Measurements from ENCODE around the gene ASMTL. TPM values are rescaled to one million over a fixed set of nuclear protein-coding genes. Genes with fewer than 3 reads are reported as not detected.

The ASMTL gene
- total RNA-seq, 4 donors from 2014 or later: 29.7 to 56.1 (median 42.4) TPM

GRCh38 chrX:1440506-1440905, 12.2 kb downstream of the ASMTL start:
- Histone ChIP-seq H3K4me3 (replicated peaks in 1 of 3) (no peak overlapping the region), H3K27me3 (no peaks in the 10 kb centered on the region), H3K4me1 (no peaks in the 10 kb centered on the region), H3K27ac (no peak overlapping the region), H3K36me3 (peaks cover 10 to 13% of the 10 kb centered on the region in 2 donors), H3K9me3 (no peaks in the 10 kb centered on the region)
- intact Hi-C loops (cut with DNase I): no loop called here
- WGBS, 2 donors: 97 to 98% methylated on average over 6 of the region's 6 CpGs
- no peak for DNase-seq
- TF ChIP-seq CTCF (IDR thresholded peaks at IDR 0.05) (no peak), POLR2A (IDR thresholded peaks at IDR 0.05) (no peak)

- Histone ChIP-seq H3K27me3 (no peaks in the 10 kb centered on the region), H3K4me3 (replicated peaks in 1 of 3) (no peak overlapping the region), H3K27ac (no peak overlapping the region), H3K36me3 (peaks cover 13 to 15% of the 10 kb centered on the region in 2 donors), H3K4me1 (no peaks in the 10 kb centered on the region), H3K9me3 (no peaks in the 10 kb centered on the region)
- intact Hi-C loops (cut with DNase I): no loop called here
- TF ChIP-seq POLR2A (IDR thresholded peaks at IDR 0.05): no peak
- no peak for TF ChIP-seq CTCF (IDR thresholded peaks at IDR 0.05)
- WGBS, 2 donors: 96 to 98% methylated on average over 7 to 19 of the region's 20 CpGs
- no peak for DNase-seq
Observed at GRCh38 chrX:1435241-1435895, 17.3 kb downstream of the ASMTL start.

- H3K9me3 ChIP-seq: no peaks in the 10 kb centered on the region
- DNase-seq: no peak
- peaks cover 13 to 15% of the 10 kb centered on the region in 2 donors for H3K36me3 ChIP-seq
- intact Hi-C loops (cut with DNase I): no loop called here
- H3K4me3 ChIP-seq (replicated peaks in 1 of 3): no peak overlapping the region
- 93 to 96% methylated on average over 14 to 22 of the region's 22 CpGs for WGBS, 2 donors
- H3K27me3 ChIP-seq: no peaks in the 10 kb centered on the region
- TF ChIP-seq POLR2A (IDR thresholded peaks at IDR 0.05): no peak
- no peak for TF ChIP-seq CTCF (IDR thresholded peaks at IDR 0.05)
- H3K27ac ChIP-seq: no peak overlapping the region
- no peaks in the 10 kb centered on the region for H3K4me1 ChIP-seq
Observed at GRCh38 chrX:1434871-1435240, 17.9 kb downstream of the ASMTL start.

GRCh38 chrX:1433646-1434357, 18.9 kb downstream of the ASMTL start:
- Histone ChIP-seq H3K27ac (no peak overlapping the region), H3K9me3 (no peaks in the 10 kb centered on the region), H3K36me3 (peaks cover 9 to 15% of the 10 kb centered on the region in 2 donors), H3K4me3 (replicated peaks in 1 of 3) (no peak overlapping the region), H3K4me1 (no peaks in the 10 kb centered on the region), H3K27me3 (no peaks in the 10 kb centered on the region)
- no peak for TF ChIP-seq POLR2A (IDR thresholded peaks at IDR 0.05)
- TF ChIP-seq CTCF (IDR thresholded peaks at IDR 0.05): no peak
- intact Hi-C loops (cut with DNase I): no loop called here
- 98% methylated on average over 15 to 16 of the region's 19 CpGs for WGBS, 2 donors
- no peak for DNase-seq

- no peak overlapping the region for H3K4me3 ChIP-seq (replicated peaks in 1 of 3)
- H3K27ac ChIP-seq: no peak overlapping the region
- TF ChIP-seq CTCF (IDR thresholded peaks at IDR 0.05) (no peak), POLR2A (IDR thresholded peaks at IDR 0.05) (no peak)
- 94 to 98% methylated on average over 10 of the region's 10 CpGs for WGBS, 2 donors
- no peak for DNase-seq
- H3K36me3 ChIP-seq: peaks cover 4 to 10% of the 10 kb centered on the region in 2 donors
- intact Hi-C loops (cut with DNase I): no loop called here
- no peaks in the 10 kb centered on the region for H3K9me3 ChIP-seq
- H3K27me3 ChIP-seq: no peaks in the 10 kb centered on the region
- H3K4me1 ChIP-seq: no peaks in the 10 kb centered on the region
Observed at GRCh38 chrX:1430451-1430850, 22.3 kb downstream of the ASMTL start.
